ENCODE measurements around the gene FGF1. TPM values are rescaled to one million over a fixed set of nuclear protein-coding genes. Genes with fewer than 3 reads are reported as not detected.

The FGF1 gene
- polyA plus RNA-seq, 3 donors = not detected

DNA sequence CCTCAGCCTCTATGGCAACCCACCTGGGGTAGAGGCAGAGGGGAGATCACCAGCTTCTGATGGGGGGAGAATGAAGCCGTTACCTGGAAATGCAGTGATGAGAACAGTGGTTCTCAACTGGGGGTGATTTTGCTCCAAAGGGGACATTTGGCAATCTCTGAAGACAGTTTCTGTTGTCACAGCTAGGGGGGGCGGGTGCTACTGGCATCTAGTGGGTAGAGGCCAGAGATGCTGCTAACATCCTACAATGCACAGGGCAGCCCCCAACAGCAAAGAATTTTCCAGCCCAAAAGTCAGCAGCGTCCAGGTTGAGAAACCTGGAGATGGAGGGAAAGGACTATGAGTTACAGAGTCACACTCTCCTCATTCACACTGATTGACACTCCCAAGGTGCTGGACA, 84.5 kb downstream of the FGF1 start:
- 80% methylated on average over 1 of the region's 3 CpGs for WGBS (ENCODE audit: insufficient coverage)
- Histone ChIP-seq H3K4me1 (ENCODE audit: control insufficient read depth in 1 of 2, insufficient read depth in 2 of 2, low read length in 2 of 2) (peaks cover 0 to 4% of the 10 kb centered on the region in 2 donors), H3K9me3 (replicated peaks in 1 of 2; ENCODE audit: control insufficient read depth in 1 of 2, insufficient read depth in 1 of 2, low read length in 2 of 2) (no peaks in the 10 kb centered on the region), H3K27me3 (ENCODE audit: control insufficient read depth in 2 of 2, insufficient read depth in 2 of 2, low read length in 2 of 2) (peaks cover 0 to 4% of the 10 kb centered on the region in 2 donors), H3K4me2 (replicated peaks; ENCODE audit: extremely low read depth, low read length, poor library complexity, severe bottlenecking) (no peak overlapping the region), H2AFZ (ENCODE audit: insufficient read depth, low read depth, low read length, poor library complexity, severe bottlenecking) (no peak overlapping the region), H3K36me3 (replicated peaks in 1 of 2; ENCODE audit: control insufficient read depth in 1 of 2, insufficient read depth in 2 of 2, low read length in 2 of 2) (no peaks in the 10 kb centered on the region), H3K79me2 (ENCODE audit: insufficient read depth, low read length) (no peaks in the 10 kb centered on the region), H3K4me3 (replicated peaks in 1 of 3; ENCODE audit: low read depth in 2 of 3, low read length in 3 of 3) (no peak overlapping the region), H3K9ac (ENCODE audit: insufficient read depth, low read length, poor library complexity, severe bottlenecking) (no peak overlapping the region), H4K20me1 (ENCODE audit: insufficient read depth, low read length) (no peaks in the 10 kb centered on the region), H3K27ac (ENCODE audit: low read depth in 1 of 2, low read length in 2 of 2) (no peak overlapping the region)
- no peaks in the 10 kb centered on the region for H3K36me3 Mint-ChIP-seq
- H3K27ac Mint-ChIP-seq = no peak overlapping the region
- intact Hi-C loops (cut with micrococcal nuclease) = no loop called here
- H3K4me1 Mint-ChIP-seq = peaks cover 11% of the 10 kb centered on the region
- H3K4me3 Mint-ChIP-seq = no peak overlapping the region
- H3K27me3 Mint-ChIP-seq (ENCODE audit: low read depth in 3 of 3) = peaks cover 4 to 20% (median 13%) of the 10 kb centered on the region in 3 donors
- TF ChIP-seq, protein P1, sequence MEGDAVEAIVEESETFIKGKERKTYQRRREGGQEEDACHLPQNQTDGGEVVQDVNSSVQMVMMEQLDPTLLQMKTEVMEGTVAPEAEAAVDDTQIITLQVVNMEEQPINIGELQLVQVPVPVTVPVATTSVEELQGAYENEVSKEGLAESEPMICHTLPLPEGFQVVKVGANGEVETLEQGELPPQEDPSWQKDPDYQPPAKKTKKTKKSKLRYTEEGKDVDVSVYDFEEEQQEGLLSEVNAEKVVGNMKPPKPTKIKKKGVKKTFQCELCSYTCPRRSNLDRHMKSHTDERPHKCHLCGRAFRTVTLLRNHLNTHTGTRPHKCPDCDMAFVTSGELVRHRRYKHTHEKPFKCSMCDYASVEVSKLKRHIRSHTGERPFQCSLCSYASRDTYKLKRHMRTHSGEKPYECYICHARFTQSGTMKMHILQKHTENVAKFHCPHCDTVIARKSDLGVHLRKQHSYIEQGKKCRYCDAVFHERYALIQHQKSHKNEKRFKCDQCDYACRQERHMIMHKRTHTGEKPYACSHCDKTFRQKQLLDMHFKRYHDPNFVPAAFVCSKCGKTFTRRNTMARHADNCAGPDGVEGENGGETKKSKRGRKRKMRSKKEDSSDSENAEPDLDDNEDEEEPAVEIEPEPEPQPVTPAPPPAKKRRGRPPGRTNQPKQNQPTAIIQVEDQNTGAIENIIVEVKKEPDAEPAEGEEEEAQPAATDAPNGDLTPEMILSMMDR (IDR thresholded peaks at IDR 0.05) = peak; percentile 21
- peaks cover 0 to 1% (median 0%) of the 10 kb centered on the region in 7 donors for H3K9me3 Mint-ChIP-seq
- DNase-seq = no peak

DNA sequence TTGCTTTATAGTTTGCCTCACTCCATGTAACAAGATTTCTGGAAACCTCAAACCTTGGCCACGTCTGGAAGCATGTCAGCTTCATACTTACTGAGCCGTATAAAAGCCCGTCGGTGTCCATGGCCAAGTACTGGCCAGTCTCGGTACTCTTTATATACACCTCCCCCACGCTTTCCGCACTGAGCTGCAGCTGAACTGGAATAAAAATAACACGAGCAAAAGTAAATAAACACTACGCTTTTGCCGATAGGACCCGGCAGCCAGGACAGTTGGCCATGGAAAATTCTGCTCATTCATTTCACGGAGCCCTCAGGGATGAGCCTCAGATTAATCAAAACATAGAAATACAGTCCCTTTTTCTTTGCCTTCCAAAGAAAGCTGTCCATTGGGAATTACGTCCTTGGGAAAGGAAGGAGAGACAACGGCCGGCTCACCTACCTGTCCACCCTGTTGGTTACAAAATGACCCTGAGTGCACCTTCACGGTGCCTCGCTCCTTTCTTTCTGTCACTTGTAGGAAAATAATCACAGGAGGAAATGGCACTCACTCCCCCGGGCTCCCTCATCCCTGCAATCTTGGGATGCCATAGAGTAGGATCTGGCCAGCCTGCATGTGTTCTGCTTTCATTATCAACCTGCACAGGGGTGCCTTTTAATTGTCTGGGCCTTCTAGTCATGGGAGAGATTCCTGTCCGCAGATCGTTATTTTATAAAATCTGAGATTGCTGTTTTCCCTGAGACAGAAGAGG, 85.1 kb downstream of the FGF1 start:
- no peak for DNase-seq
- H3K4me2 ChIP-seq (replicated peaks; ENCODE audit: extremely low read depth, low read length, poor library complexity, severe bottlenecking) = no peak overlapping the region
- H3K79me2 ChIP-seq (ENCODE audit: insufficient read depth, low read length) = no peaks in the 10 kb centered on the region
- Mint-ChIP-seq H3K9me3 (peaks cover 0 to 3% (median 0%) of the 10 kb centered on the region in 7 donors), H3K4me1 (peaks cover 11% of the 10 kb centered on the region), H3K4me3 (no peak overlapping the region), H3K27me3 (ENCODE audit: low read depth in 3 of 3) (peaks cover 1 to 19% (median 13%) of the 10 kb centered on the region in 3 donors), H3K27ac (no peak overlapping the region), H3K36me3 (no peaks in the 10 kb centered on the region)
- WGBS (ENCODE audit: insufficient coverage) = 75% methylated on average over 13 of the region's 20 CpGs
- intact Hi-C loops (cut with micrococcal nuclease) = no loop called here
- H2AFZ ChIP-seq (ENCODE audit: insufficient read depth, low read depth, low read length, poor library complexity, severe bottlenecking) = no peak overlapping the region
- no peak overlapping the region for H3K4me3 ChIP-seq (replicated peaks in 1 of 3; ENCODE audit: low read depth in 2 of 3, low read length in 3 of 3)
- no peak overlapping the region for H3K27ac ChIP-seq (ENCODE audit: low read depth in 1 of 2, low read length in 2 of 2)
- no peaks in the 10 kb centered on the region for H3K36me3 ChIP-seq (replicated peaks in 1 of 2; ENCODE audit: control insufficient read depth in 1 of 2, insufficient read depth in 2 of 2, low read length in 2 of 2)
- peaks cover 0 to 4% of the 10 kb centered on the region in 2 donors for H3K4me1 ChIP-seq (ENCODE audit: control insufficient read depth in 1 of 2, insufficient read depth in 2 of 2, low read length in 2 of 2)
- TF ChIP-seq, protein P1 (IDR thresholded peaks at IDR 0.05) = no peak
- H3K9ac ChIP-seq (ENCODE audit: insufficient read depth, low read length, poor library complexity, severe bottlenecking) = no peak overlapping the region
- no peaks in the 10 kb centered on the region for H4K20me1 ChIP-seq (ENCODE audit: insufficient read depth, low read length)
- H3K27me3 ChIP-seq (ENCODE audit: control insufficient read depth in 2 of 2, insufficient read depth in 2 of 2, low read length in 2 of 2) = peaks cover 0 to 4% of the 10 kb centered on the region in 2 donors
- no peaks in the 10 kb centered on the region for H3K9me3 ChIP-seq (replicated peaks in 1 of 2; ENCODE audit: control insufficient read depth in 1 of 2, insufficient read depth in 1 of 2, low read length in 2 of 2)

All from CD14-positive monocyte (primary cell).